ENCODE results near the gene C1QL2.

DNA sequence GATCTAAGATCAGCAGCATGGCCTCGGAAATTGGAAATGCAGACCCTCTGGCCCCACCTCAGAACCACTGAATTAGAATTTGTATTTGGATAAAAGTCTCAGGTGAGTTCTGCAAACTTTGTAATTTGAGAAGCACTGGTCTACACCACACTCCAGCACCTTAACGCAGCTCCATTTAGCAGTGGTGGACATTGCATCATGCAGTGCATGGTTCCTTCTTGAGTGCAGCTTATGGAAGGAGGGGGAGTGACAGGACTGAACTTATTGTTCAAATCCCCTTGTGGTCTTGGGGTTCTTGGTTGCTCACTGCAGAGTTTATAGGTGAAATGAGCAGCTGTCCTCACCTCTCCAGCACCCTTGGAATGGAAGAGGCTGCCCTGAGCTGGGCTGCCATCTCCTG lies 47.6 kb upstream of the C1QL2 start:
- TF ChIP-seq CTCF (IDR thresholded peaks at IDR 0.05) (no peak), HOXA7 (CRISPR knock-in tag; IDR thresholded peaks at IDR 0.05) (no peak)
- TF ChIP-seq, protein P1, sequence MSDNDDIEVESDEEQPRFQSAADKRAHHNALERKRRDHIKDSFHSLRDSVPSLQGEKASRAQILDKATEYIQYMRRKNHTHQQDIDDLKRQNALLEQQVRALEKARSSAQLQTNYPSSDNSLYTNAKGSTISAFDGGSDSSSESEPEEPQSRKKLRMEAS (IDR thresholded peaks at IDR 0.05), result no peak

Data from A549 (cell line).